Activated T-helper 1 cell treated with anti-CD3 and anti-CD28 coated beads, Interleukin-12 subunit alpha, Interleukin-12 subunit beta, Interleukin-2, Interleukin-4 antibody, amounts not matched to agents 30 ng/mL and 10 ng/mL and 1 ng/mL, durations not matched to agents 14 hours and 24 hours and 36 hours (primary cell): ENCODE measurements around the gene IDI1. TPM values are rescaled to one million over a fixed set of nuclear protein-coding genes. Genes with fewer than 3 reads are reported as not detected.
A peak's percentile ranks its signal among the peaks of the same experiment; 100 is the strongest.

Experiments
- DNase-seq: peaks from one replicate; pipeline ENCODE4 v3.0.0; 2021; ENCODE audit warnings: low spot score
- H3K27ac Mint-ChIP-seq: one replicate; pipeline ENCODE4 v1.8.0; 2021; ENCODE audit warnings: mild to moderate bottlenecking, mixed read lengths
- H3K27me3 Mint-ChIP-seq: one replicate; pipeline ENCODE4 v1.8.0; 2022; ENCODE audit warnings: mild to moderate bottlenecking, moderate library complexity, mixed read lengths; ENCODE audit not compliant: insufficient read depth
- H3K36me3 Mint-ChIP-seq: one replicate; pipeline ENCODE4 v1.8.0; 2021; ENCODE audit warnings: low read depth, mixed read lengths
- H3K4me1 Mint-ChIP-seq: one replicate; pipeline ENCODE4 v1.8.0; 2021; ENCODE audit warnings: low read depth, mixed read lengths
- H3K4me3 Mint-ChIP-seq: one replicate; pipeline ENCODE4 v1.8.0; 2021; ENCODE audit warnings: mild to moderate bottlenecking, moderate library complexity, mixed read lengths
- H3K9me3 Mint-ChIP-seq: one replicate; pipeline ENCODE4 v1.8.0; 2021; ENCODE audit warnings: mixed read lengths
- intact Hi-C: fragments of 100-400 bp; cut with micrococcal nuclease; formaldehyde crosslinking; loops from one replicate; pipeline ENCODE4 v1.15.1; 2024
- total RNA-seq: library from RNA; stranded (reverse); gene quantifications from 2 replicates; pipeline ENCODE4 v1.2.3, GENCODE V29; 2022

The IDI1 gene
- total RNA-seq, 1 donor from 2014 or later: 76.0 TPM

GRCh38 chr10:1057106-1057657 is 8.3 kb upstream of the IDI1 start:
- Mint-ChIP-seq H3K4me1 (peaks cover 79% of the 10 kb centered on the region), H3K27ac (peak overlapping the region; percentile 90), H3K27me3 (no peaks in the 10 kb centered on the region), H3K36me3 (peaks cover 28% of the 10 kb centered on the region), H3K9me3 (no peaks in the 10 kb centered on the region), H3K4me3 (peak overlapping the region; percentile 97)
- DNase-seq: no peak
- intact Hi-C loops: loop anchor here (2.0 kb wide), 1 partner anchor 68 kb away; the partner anchor contains the start of gene GTPBP4

GRCh38 chr10:1056326-1057105 is 7.6 kb upstream of the IDI1 start, which contains the start of gene WDR37:
Gene WDR37 (plus strand): TSS chr10:1056385. CDS start chr10:1072156, 15,771 bp downstream.
- H3K9me3 Mint-ChIP-seq: no peaks in the 10 kb centered on the region
- H3K36me3 Mint-ChIP-seq: peaks cover 31% of the 10 kb centered on the region
- intact Hi-C loops: loop anchor here (1.0 to 2.0 kb wide), 4 partner anchors 8 to 125 kb away; partner anchors contain the start of genes GTPBP4 and LARP4B
- peaks cover 78% of the 10 kb centered on the region for H3K4me1 Mint-ChIP-seq
- peak within 1 kb of the TSS; percentile 97 for H3K4me3 Mint-ChIP-seq
- no peaks in the 10 kb centered on the region for H3K27me3 Mint-ChIP-seq
- H3K27ac Mint-ChIP-seq: peak within 1 kb of the TSS; percentile 91
- peak; percentile 84 for DNase-seq

GRCh38 chr10:1054684-1055083 is 5.8 kb upstream of the IDI1 start:
- DNase-seq: no peak
- H3K36me3 Mint-ChIP-seq: peaks cover 35% of the 10 kb centered on the region
- intact Hi-C loops: no loop called here

GRCh38 chr10:1050554-1050953 is 1.6 kb upstream of the IDI1 start:
- Mint-ChIP-seq H3K4me1 (peaks cover 68% of the 10 kb centered on the region), H3K36me3 (peaks cover 40% of the 10 kb centered on the region), H3K9me3 (no peaks in the 10 kb centered on the region), H3K4me3 (peak overlapping the region; percentile 96), H3K27ac (peak overlapping the region; percentile 99), H3K27me3 (no peaks in the 10 kb centered on the region)
- peak; percentile 24 for DNase-seq
- intact Hi-C loops: no loop called here

More at GRCh38 chr10:1054684-1055083, 5.8 kb upstream of the IDI1 start:
- Mint-ChIP-seq H3K27me3 (no peaks in the 10 kb centered on the region), H3K27ac (peak overlapping the region; percentile 40), H3K9me3 (no peaks in the 10 kb centered on the region), H3K4me3 (peak overlapping the region; percentile 97), H3K4me1 (peaks cover 78% of the 10 kb centered on the region)

GRCh38 chr10:1050145-1050544 is 1.2 kb upstream of the IDI1 start:
- Mint-ChIP-seq H3K4me1 (peaks cover 68% of the 10 kb centered on the region), H3K36me3 (peaks cover 42% of the 10 kb centered on the region), H3K4me3 (peak overlapping the region; percentile 96), H3K9me3 (no peaks in the 10 kb centered on the region), H3K27me3 (no peaks in the 10 kb centered on the region), H3K27ac (peak overlapping the region; percentile 99)
- no peak for DNase-seq
- intact Hi-C loops: no loop called here

- intact Hi-C loops: loop anchor here (1.0 kb wide), 3 partner anchors 39 to 118 kb away; partner anchors contain the start of genes GTPBP4 and LARP4B
- no peaks in the 10 kb centered on the region for H3K9me3 Mint-ChIP-seq
- no peaks in the 10 kb centered on the region for H3K27me3 Mint-ChIP-seq
- H3K4me1 Mint-ChIP-seq: peaks cover 68% of the 10 kb centered on the region
- H3K27ac Mint-ChIP-seq: peak overlapping the region; percentile 99
- DNase-seq: no peak
- H3K4me3 Mint-ChIP-seq: peak overlapping the region; percentile 96
- H3K36me3 Mint-ChIP-seq: peaks cover 45% of the 10 kb centered on the region
Observed at GRCh38 chr10:1049425-1049958, 573 bp upstream of the IDI1 start.

GRCh38 chr10:1048349-1048731 is 579 bp downstream of the IDI1 start:
- Mint-ChIP-seq H3K27ac (peak overlapping the region; percentile 99), H3K9me3 (no peaks in the 10 kb centered on the region), H3K4me3 (peak overlapping the region; percentile 96), H3K27me3 (no peaks in the 10 kb centered on the region), H3K36me3 (peaks cover 47% of the 10 kb centered on the region), H3K4me1 (peaks cover 68% of the 10 kb centered on the region)
- intact Hi-C loops: loop anchor here (1.0 kb wide), 1 partner anchor 8 kb away; the partner anchor contains the start of gene WDR37
- DNase-seq: peak; percentile 54

GRCh38 chr10:1047937-1048336 is 982 bp downstream of the IDI1 start:
- H3K9me3 Mint-ChIP-seq: no peaks in the 10 kb centered on the region
- no peak for DNase-seq
- peak overlapping the region; percentile 99 for H3K27ac Mint-ChIP-seq
- intact Hi-C loops: loop anchor here (1.0 kb wide), 1 partner anchor 8 kb away; the partner anchor contains the start of gene WDR37
- H3K27me3 Mint-ChIP-seq: no peaks in the 10 kb centered on the region
- H3K4me3 Mint-ChIP-seq: peak overlapping the region; percentile 96
- peaks cover 71% of the 10 kb centered on the region for H3K4me1 Mint-ChIP-seq
- H3K36me3 Mint-ChIP-seq: peaks cover 48% of the 10 kb centered on the region

- peak overlapping the region; percentile 85 for H3K4me3 Mint-ChIP-seq
- H3K27ac Mint-ChIP-seq: peak overlapping the region; percentile 96
- no peaks in the 10 kb centered on the region for H3K27me3 Mint-ChIP-seq
- DNase-seq: no peak
- H3K4me1 Mint-ChIP-seq: peaks cover 49% of the 10 kb centered on the region
- intact Hi-C loops: no loop called here
- peaks cover 41% of the 10 kb centered on the region for H3K36me3 Mint-ChIP-seq
- no peaks in the 10 kb centered on the region for H3K9me3 Mint-ChIP-seq
Observed at GRCh38 chr10:1045415-1045814, 3.5 kb downstream of the IDI1 start.

- DNase-seq: no peak
- intact Hi-C loops: no loop called here
- Mint-ChIP-seq H3K9me3 (no peaks in the 10 kb centered on the region), H3K4me3 (peak overlapping the region; percentile 85), H3K27me3 (no peaks in the 10 kb centered on the region), H3K4me1 (peaks cover 49% of the 10 kb centered on the region), H3K27ac (peak overlapping the region; percentile 96), H3K36me3 (peaks cover 43% of the 10 kb centered on the region)
Observed at GRCh38 chr10:1044964-1045363, 4.0 kb downstream of the IDI1 start.

- DNase-seq: no peak
- H3K27me3 Mint-ChIP-seq: no peaks in the 10 kb centered on the region
- H3K9me3 Mint-ChIP-seq: no peaks in the 10 kb centered on the region
- H3K27ac Mint-ChIP-seq: peak overlapping the region; percentile 96
- H3K4me1 Mint-ChIP-seq: peaks cover 49% of the 10 kb centered on the region
- H3K4me3 Mint-ChIP-seq: peak overlapping the region; percentile 85
- peaks cover 43% of the 10 kb centered on the region for H3K36me3 Mint-ChIP-seq
- intact Hi-C loops: no loop called here
Observed at GRCh38 chr10:1044146-1044545, 4.8 kb downstream of the IDI1 start.

GRCh38 chr10:1043532-1043995 is 5.4 kb downstream of the IDI1 start:
- intact Hi-C loops: no loop called here
- Mint-ChIP-seq H3K36me3 (peaks cover 43% of the 10 kb centered on the region), H3K4me3 (peak overlapping the region; percentile 85), H3K27me3 (no peaks in the 10 kb centered on the region), H3K4me1 (peaks cover 49% of the 10 kb centered on the region), H3K27ac (peak overlapping the region; percentile 96), H3K9me3 (no peaks in the 10 kb centered on the region)
- DNase-seq: peak; percentile 13

GRCh38 chr10:1041514-1041913 is 7.4 kb downstream of the IDI1 start:
- Mint-ChIP-seq H3K4me3 (no peak overlapping the region), H3K27me3 (no peaks in the 10 kb centered on the region), H3K27ac (no peak overlapping the region), H3K9me3 (no peaks in the 10 kb centered on the region), H3K4me1 (peaks cover 46% of the 10 kb centered on the region), H3K36me3 (peaks cover 43% of the 10 kb centered on the region)
- no peak for DNase-seq
- intact Hi-C loops: no loop called here
